Activated B cell treated with CpG ODN at 0.5 μM for 24 hours (primary cell): ENCODE results near the gene ENDOG. TPM values are rescaled to one million over a fixed set of nuclear protein-coding genes. Genes with fewer than 3 reads are reported as not detected.

Source experiments
- ATAC-seq: fragments of 200-7000 bp; cut with Tn5 transposase; one replicate; pipeline ENCODE4 v1.10.0; 2021; ENCODE audit warnings: low read depth, mild to moderate bottlenecking, moderate library complexity
- CTCF ChIA-PET: fragments of 350-600 bp; sonication (Branson Sonifier 250); formaldehyde crosslinking; loops from one replicate; lab custom pipeline; 2021; ENCODE audit warnings: antibody characterized with exemption; lab: Charles Lee
- POLR2A ChIA-PET: fragments of 350-600 bp; sonication (Branson Sonifier 250); formaldehyde crosslinking; loops from one replicate; lab custom pipeline; 2021; ENCODE audit warnings: antibody characterized with exemption; lab: Charles Lee
- DNase-seq: peaks from one replicate; pipeline ENCODE4 v3.0.0; 2022
- H3K27ac Mint-ChIP-seq: one replicate; pipeline ENCODE4 v1.8.0; 2020; ENCODE audit warnings: mixed read lengths
- H3K27me3 Mint-ChIP-seq: one replicate; pipeline ENCODE4 v1.8.0; 2021; ENCODE audit warnings: mixed read lengths
- H3K36me3 Mint-ChIP-seq: one replicate; pipeline ENCODE4 v1.8.0; 2021; ENCODE audit warnings: low read depth, mixed read lengths
- H3K4me1 Mint-ChIP-seq: one replicate; pipeline ENCODE4 v1.8.0; 2021; ENCODE audit warnings: mixed read lengths
- H3K4me3 Mint-ChIP-seq: one replicate; pipeline ENCODE4 v1.8.0; 2020; ENCODE audit warnings: mild to moderate bottlenecking, mixed read lengths
- H3K9me3 Mint-ChIP-seq: one replicate; pipeline ENCODE4 v1.8.0; 2020; ENCODE audit warnings: mixed read lengths
- intact Hi-C: fragments of 100-400 bp; cut with micrococcal nuclease; formaldehyde crosslinking; loops from one replicate; pipeline ENCODE4 v1.15.1; 2024
- total RNA-seq: library from RNA; stranded (reverse); gene quantifications from 2 replicates; pipeline ENCODE4 v1.2.3, GENCODE V29; 2022
- TF ChIP-seq, protein P1 (sequence below): fragments of 200-600 bp; IDR thresholded peaks from one replicate; pipeline ENCODE4 v1.8.0; 2022; ENCODE audit warnings: antibody characterized with exemption, mild to moderate bottlenecking

Gene ENDOG
- total RNA-seq, 1 donor from 2014 or later = 16.9 TPM

GRCh38 chr9:128823362-128823902, 5.1 kb downstream of the ENDOG start:
- POLR2A ChIA-PET = interaction anchor here (0.7 kb wide), 1 partner anchor 601 kb away, joined by 11 read pairs; no protein-coding TSS in a partner anchor
- Mint-ChIP-seq H3K4me3 (no peak overlapping the region), H3K36me3 (peaks cover 58% of the 10 kb centered on the region)

GRCh38 chr9:128823903-128824406, 5.7 kb downstream of the ENDOG start:
- no peaks in the 10 kb centered on the region for H3K27me3 Mint-ChIP-seq
- POLR2A ChIA-PET = interaction anchor here (0.7 kb wide), 1 partner anchor 601 kb away, joined by 11 read pairs; no protein-coding TSS in a partner anchor
- ATAC-seq (no peak), DNase-seq (no peak)
- intact Hi-C loops = no loop called here
- H3K4me3 Mint-ChIP-seq = no peak overlapping the region
- H3K36me3 Mint-ChIP-seq = peaks cover 60% of the 10 kb centered on the region
- CTCF ChIA-PET = no interaction called here
- TF ChIP-seq, protein P1, sequence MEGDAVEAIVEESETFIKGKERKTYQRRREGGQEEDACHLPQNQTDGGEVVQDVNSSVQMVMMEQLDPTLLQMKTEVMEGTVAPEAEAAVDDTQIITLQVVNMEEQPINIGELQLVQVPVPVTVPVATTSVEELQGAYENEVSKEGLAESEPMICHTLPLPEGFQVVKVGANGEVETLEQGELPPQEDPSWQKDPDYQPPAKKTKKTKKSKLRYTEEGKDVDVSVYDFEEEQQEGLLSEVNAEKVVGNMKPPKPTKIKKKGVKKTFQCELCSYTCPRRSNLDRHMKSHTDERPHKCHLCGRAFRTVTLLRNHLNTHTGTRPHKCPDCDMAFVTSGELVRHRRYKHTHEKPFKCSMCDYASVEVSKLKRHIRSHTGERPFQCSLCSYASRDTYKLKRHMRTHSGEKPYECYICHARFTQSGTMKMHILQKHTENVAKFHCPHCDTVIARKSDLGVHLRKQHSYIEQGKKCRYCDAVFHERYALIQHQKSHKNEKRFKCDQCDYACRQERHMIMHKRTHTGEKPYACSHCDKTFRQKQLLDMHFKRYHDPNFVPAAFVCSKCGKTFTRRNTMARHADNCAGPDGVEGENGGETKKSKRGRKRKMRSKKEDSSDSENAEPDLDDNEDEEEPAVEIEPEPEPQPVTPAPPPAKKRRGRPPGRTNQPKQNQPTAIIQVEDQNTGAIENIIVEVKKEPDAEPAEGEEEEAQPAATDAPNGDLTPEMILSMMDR = no peak
- peaks cover 24% of the 10 kb centered on the region for H3K4me1 Mint-ChIP-seq
- H3K9me3 Mint-ChIP-seq = no peaks in the 10 kb centered on the region
- H3K27ac Mint-ChIP-seq = no peak overlapping the region

More at GRCh38 chr9:128823362-128823902, 5.1 kb downstream of the ENDOG start:
- peaks cover 19% of the 10 kb centered on the region for H3K4me1 Mint-ChIP-seq
- intact Hi-C loops = no loop called here
- TF ChIP-seq, protein P1 = no peak
- no peaks in the 10 kb centered on the region for H3K9me3 Mint-ChIP-seq
- CTCF ChIA-PET = no interaction called here
- no peak for DNase-seq
- ATAC-seq = no peak
- H3K27me3 Mint-ChIP-seq = no peaks in the 10 kb centered on the region
- H3K27ac Mint-ChIP-seq = no peak overlapping the region

DNA sequence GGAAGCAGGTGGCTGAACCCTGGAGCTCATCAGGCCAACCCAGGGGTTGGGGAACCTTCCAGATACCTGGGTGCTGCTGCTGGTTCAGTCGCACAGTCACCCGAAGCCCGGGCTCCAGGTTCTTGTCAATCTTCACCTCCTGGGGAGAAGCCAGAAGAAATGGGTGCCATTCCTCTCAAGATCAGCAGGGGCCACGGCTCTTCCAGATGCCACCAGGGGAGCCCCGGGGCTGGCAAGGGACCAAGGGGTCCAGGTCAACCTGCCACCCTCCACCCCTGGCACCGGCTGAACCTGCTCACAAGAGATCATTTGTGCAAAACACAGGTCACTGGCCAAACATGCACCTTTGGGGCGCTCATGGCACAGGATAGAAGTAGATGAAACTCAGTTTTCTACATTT, 6.6 kb downstream of the ENDOG start:
- TF ChIP-seq, protein P1 = no peak
- Mint-ChIP-seq H3K9me3 (no peaks in the 10 kb centered on the region), H3K36me3 (peaks cover 65% of the 10 kb centered on the region), H3K4me1 (peaks cover 22% of the 10 kb centered on the region), H3K4me3 (no peak overlapping the region), H3K27me3 (no peaks in the 10 kb centered on the region), H3K27ac (no peak overlapping the region)
- CTCF ChIA-PET = no interaction called here
- no peak for DNase-seq
- intact Hi-C loops = no loop called here
- POLR2A ChIA-PET = no interaction called here
- no peak for ATAC-seq

- Mint-ChIP-seq H3K4me1 (peaks cover 22% of the 10 kb centered on the region), H3K27me3 (no peaks in the 10 kb centered on the region), H3K4me3 (no peak overlapping the region), H3K27ac (no peak overlapping the region), H3K36me3 (peaks cover 61% of the 10 kb centered on the region), H3K9me3 (no peaks in the 10 kb centered on the region)
- ATAC-seq (no peak), DNase-seq (no peak)
- TF ChIP-seq, protein P1 = no peak
- ChIA-PET CTCF (no interaction called here), POLR2A (interaction anchor here (1.8 kb wide), 1 partner anchor 7 kb away, joined by 5 read pairs; the partner anchor contains the start of gene ENDOG)
- intact Hi-C loops = no loop called here
Measured at GRCh38 chr9:128825923-128826700, 7.8 kb downstream of the ENDOG start.

DNA sequence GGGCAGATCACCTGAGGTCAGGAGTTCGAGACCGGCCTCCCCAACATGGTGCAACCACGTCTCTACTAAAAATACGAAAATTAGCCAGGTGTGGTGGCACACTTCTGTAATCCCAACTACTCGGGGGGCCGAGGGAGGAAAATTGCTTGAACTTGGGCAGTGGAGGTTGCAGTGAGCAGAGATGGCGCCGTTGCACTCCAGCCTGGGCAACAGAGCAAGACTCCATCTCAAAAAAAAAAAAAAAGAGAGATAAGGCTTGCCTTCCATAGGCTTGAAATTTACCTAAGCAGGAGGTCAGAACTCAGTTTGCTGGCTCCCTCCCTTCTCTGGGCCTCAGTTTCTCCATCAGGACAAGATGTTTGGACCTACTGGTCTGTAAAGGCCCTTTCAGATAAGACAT, 10.0 kb downstream of the ENDOG start:
- POLR2A ChIA-PET = interaction anchor here (0.8 kb wide), 1 partner anchor 10 kb away, joined by 7 read pairs; the partner anchor contains the start of gene ENDOG
- H3K36me3 Mint-ChIP-seq = peaks cover 41% of the 10 kb centered on the region
- ATAC-seq (no peak), DNase-seq (no peak)
- no peaks in the 10 kb centered on the region for H3K9me3 Mint-ChIP-seq
- intact Hi-C loops = no loop called here
- H3K27me3 Mint-ChIP-seq = no peaks in the 10 kb centered on the region
- CTCF ChIA-PET = interaction anchor here (1.5 kb wide), 1 partner anchor 10 kb away, joined by 5 read pairs; the partner anchor contains the start of gene ENDOG
- H3K4me3 Mint-ChIP-seq = peak overlapping the region; percentile 94
- peaks cover 22% of the 10 kb centered on the region for H3K4me1 Mint-ChIP-seq
- TF ChIP-seq, protein P1 = no peak
- H3K27ac Mint-ChIP-seq = peak overlapping the region; percentile 24
